Choroid plexus epithelial cell (primary cell): ENCODE data around the gene TRMT1.

Experiments
- DNase-seq: peaks from one replicate; pipeline ENCODE4 v3.0.0-alpha.2; 2010; ENCODE audit warnings: low read depth
- H3K4me3 ChIP-seq: 2 replicates; pipeline ENCODE4 v1.5.1; 2011; ENCODE audit warnings: low read depth, mild to moderate bottlenecking, control low read depth, low read length, moderate library complexity
- TF ChIP-seq, protein P1 (sequence below): conservative IDR thresholded peaks from 2 replicates; pipeline ENCODE4 v1.5.1; 2011; ENCODE audit warnings: low read depth, mild to moderate bottlenecking, control low read depth, inconsistent platforms, low read length, moderate library complexity

Gene TRMT1

GRCh38 chr19:13120817-13121216 is 4.3 kb upstream of the TRMT1 start:
- TF ChIP-seq, protein P1, sequence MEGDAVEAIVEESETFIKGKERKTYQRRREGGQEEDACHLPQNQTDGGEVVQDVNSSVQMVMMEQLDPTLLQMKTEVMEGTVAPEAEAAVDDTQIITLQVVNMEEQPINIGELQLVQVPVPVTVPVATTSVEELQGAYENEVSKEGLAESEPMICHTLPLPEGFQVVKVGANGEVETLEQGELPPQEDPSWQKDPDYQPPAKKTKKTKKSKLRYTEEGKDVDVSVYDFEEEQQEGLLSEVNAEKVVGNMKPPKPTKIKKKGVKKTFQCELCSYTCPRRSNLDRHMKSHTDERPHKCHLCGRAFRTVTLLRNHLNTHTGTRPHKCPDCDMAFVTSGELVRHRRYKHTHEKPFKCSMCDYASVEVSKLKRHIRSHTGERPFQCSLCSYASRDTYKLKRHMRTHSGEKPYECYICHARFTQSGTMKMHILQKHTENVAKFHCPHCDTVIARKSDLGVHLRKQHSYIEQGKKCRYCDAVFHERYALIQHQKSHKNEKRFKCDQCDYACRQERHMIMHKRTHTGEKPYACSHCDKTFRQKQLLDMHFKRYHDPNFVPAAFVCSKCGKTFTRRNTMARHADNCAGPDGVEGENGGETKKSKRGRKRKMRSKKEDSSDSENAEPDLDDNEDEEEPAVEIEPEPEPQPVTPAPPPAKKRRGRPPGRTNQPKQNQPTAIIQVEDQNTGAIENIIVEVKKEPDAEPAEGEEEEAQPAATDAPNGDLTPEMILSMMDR: no peak
- peak; percentile 92 for DNase-seq
- peak overlapping the region; percentile 22 for H3K4me3 ChIP-seq

- H3K4me3 ChIP-seq: peak overlapping the region; percentile 9
- no peak for DNase-seq
Measured at GRCh38 chr19:13120031-13120430, 3.5 kb upstream of the TRMT1 start.

DNA sequence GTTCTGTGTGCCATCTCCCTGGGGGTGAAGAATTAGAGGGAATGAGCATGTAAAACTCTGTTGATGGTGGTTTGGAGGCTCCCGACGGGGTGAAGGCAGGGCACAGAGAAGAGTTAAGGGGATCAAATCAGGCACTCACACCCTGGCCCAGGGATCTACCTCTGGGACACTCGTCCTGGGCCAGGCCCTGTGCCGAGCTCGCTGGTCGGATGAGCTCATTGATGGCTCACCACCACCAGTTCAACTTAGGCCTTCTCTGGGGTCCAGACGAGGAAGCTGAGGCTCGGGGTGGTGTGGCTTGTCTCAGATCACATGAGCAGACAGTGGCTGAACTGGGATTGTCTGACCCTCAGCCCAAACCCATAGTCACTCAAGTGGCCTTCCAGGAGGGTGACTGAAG is 3.1 kb upstream of the TRMT1 start:
- H3K4me3 ChIP-seq: peak overlapping the region; percentile 94
- TF ChIP-seq, protein P1: no peak
- no peak for DNase-seq

More at GRCh38 chr19:13120031-13120430, 3.5 kb upstream of the TRMT1 start:
- TF ChIP-seq, protein P1: no peak

DNA sequence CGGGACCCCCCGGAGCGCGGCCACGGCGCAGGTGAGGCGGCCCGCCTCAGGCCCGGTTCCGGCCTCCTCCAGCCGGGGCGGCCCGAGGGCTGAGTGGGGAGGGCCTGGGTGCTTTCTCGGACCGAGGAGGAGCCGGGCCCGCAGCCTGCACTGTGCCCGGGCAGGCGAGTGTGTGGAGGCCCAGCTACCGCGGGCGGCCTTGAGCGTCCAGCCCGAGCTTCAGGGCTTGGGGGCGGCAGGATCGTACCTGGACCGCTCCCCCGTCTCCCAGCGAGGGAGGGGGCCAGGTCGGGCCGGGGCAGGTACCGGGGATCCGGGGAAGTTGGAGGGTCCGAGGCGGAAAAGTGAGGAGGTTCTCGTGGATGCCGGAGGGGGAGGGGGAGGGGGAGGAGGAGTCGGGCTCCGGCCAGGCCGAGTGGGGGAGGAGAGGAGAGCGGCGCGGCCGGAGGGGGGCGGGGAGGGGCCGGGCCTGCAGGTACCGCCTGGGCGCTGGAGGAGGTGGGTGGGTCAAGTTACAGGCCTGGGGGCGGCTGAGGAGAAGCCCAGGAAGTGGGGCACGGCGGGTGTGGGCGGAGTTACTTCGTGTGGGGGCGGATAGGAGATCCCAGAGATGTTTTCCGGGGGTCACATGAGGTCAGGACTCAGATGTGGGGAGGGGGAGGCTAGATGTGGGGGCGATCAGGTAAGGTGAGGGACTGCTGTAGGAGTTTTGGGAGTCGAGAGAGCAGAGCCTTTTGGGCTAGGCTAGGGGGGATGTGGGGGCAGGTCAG is 2.1 kb upstream of the TRMT1 start:
- DNase-seq: peak; percentile 52
- H3K4me3 ChIP-seq: peak overlapping the region; percentile 94
- TF ChIP-seq, protein P1: no peak

DNA sequence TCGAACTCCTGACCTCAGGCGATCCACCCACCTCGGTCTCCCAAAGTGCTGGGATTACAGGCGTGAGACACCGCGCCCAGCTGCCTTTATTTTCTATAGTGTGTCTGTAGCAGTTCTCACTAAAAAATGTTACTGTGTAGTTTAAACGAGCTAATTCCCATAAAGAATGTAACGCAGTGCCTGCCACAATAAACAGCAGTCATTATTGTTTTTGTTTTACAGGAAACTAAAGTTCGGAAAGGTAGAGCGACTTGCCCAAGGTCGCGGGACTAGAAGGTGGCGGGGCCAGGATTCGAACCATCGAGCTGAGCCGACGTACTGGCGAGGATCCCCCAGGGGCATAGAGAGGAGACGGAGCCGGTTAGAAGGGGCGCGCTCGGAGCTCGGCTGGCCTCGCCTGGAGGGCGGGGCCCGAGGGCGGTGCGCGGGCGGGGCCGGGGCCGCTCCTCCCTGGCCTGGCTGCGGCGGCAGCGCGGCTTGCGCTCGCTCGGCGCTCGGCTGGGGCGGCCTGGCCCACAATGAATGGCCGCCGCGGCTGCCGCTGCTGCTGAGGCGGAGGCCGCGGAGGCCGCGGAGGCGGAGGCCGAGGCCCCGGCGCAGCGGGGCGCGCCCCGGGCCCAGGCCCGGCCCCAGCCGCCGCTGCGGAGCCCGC is 1.4 kb upstream of the TRMT1 start, which contains the start of gene NACC1:
Gene NACC1 (plus strand): TSS at position 493 of the 652 bp plus-strand sequence. CDS start 16,944 bp downstream, outside the sequence.
- TF ChIP-seq, protein P1: no peak
- peak; percentile 89 for DNase-seq
- H3K4me3 ChIP-seq: peak within 1 kb of the TSS; percentile 94

GRCh38 chr19:13117176-13117771 is 734 bp upstream of the TRMT1 start:
- TF ChIP-seq, protein P1: no peak
- H3K4me3 ChIP-seq: peak overlapping the region; percentile 94
- DNase-seq: no peak
